ENCODE measurements around the gene KCNH1.

The KCNH1 gene

GRCh38 chr1:210700083-210700482 lies 433.9 kb downstream of the KCNH1 start:
- no peaks in the 10 kb centered on the region for H3K9me3 ChIP-seq (ENCODE audit: control insufficient read depth in 2 of 2, low read length in 2 of 2)
- no peak overlapping the region for H3K9ac ChIP-seq (ENCODE audit: low read depth in 1 of 2, low read length in 2 of 2)
- H3K4me1 ChIP-seq (ENCODE audit: control insufficient read depth in 2 of 2, insufficient read depth in 2 of 2, low read length in 2 of 2) = peaks cover 0 to 3% of the 10 kb centered on the region in 2 donors
- no peak overlapping the region for H3K27ac ChIP-seq (ENCODE audit: low read depth in 2 of 2, low read length in 2 of 2)
- H3K36me3 ChIP-seq (ENCODE audit: control insufficient read depth in 2 of 2, insufficient read depth in 2 of 2, low read length in 2 of 2) = no peaks in the 10 kb centered on the region
- H3K4me3 ChIP-seq (ENCODE audit: low read length in 2 of 2) = no peak overlapping the region
- no peaks in the 10 kb centered on the region for H3K27me3 ChIP-seq (ENCODE audit: control insufficient read depth in 2 of 2, insufficient read depth in 2 of 2, low read length in 2 of 2)

GRCh38 chr1:210698661-210699060 lies 435.3 kb downstream of the KCNH1 start:
- Histone ChIP-seq H3K9ac (ENCODE audit: low read depth in 1 of 2, low read length in 2 of 2) (no peak overlapping the region), H3K4me1 (ENCODE audit: control insufficient read depth in 2 of 2, insufficient read depth in 2 of 2, low read length in 2 of 2) (peaks cover 0 to 3% of the 10 kb centered on the region in 2 donors), H3K27ac (ENCODE audit: low read depth in 2 of 2, low read length in 2 of 2) (no peak overlapping the region), H3K27me3 (ENCODE audit: control insufficient read depth in 2 of 2, insufficient read depth in 2 of 2, low read length in 2 of 2) (no peaks in the 10 kb centered on the region), H3K4me3 (ENCODE audit: low read length in 2 of 2) (no peak overlapping the region), H3K36me3 (ENCODE audit: control insufficient read depth in 2 of 2, insufficient read depth in 2 of 2, low read length in 2 of 2) (no peaks in the 10 kb centered on the region), H3K9me3 (ENCODE audit: control insufficient read depth in 2 of 2, low read length in 2 of 2) (no peaks in the 10 kb centered on the region)

DNA sequence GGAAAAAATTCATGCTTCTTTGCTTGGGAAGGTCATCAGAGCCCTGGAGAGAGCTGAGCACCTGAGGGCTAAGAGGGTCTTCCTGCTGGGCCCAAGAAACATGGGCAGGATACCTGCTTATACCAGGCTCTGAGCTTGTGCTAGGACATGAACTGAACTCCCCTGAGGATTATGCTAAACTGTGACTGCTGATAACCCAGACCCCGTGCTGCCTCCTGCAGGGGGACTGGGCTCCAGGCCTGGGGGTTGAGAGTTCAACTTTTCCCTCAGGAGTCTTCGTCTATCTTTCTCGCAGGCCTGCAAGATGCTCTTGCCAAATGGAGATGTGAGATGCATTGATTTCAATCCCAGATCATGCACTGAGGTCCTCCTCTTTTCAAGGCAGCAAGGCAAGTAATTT lies 436.8 kb downstream of the KCNH1 start:
- no peak overlapping the region for H3K9ac ChIP-seq (ENCODE audit: low read depth in 1 of 2, low read length in 2 of 2)
- no peak overlapping the region for H3K4me3 ChIP-seq (ENCODE audit: low read length in 2 of 2)
- peaks cover 0 to 3% of the 10 kb centered on the region in 2 donors for H3K4me1 ChIP-seq (ENCODE audit: control insufficient read depth in 2 of 2, insufficient read depth in 2 of 2, low read length in 2 of 2)
- H3K27me3 ChIP-seq (ENCODE audit: control insufficient read depth in 2 of 2, insufficient read depth in 2 of 2, low read length in 2 of 2) = no peaks in the 10 kb centered on the region
- no peak overlapping the region for H3K27ac ChIP-seq (ENCODE audit: low read depth in 2 of 2, low read length in 2 of 2)
- no peaks in the 10 kb centered on the region for H3K36me3 ChIP-seq (ENCODE audit: control insufficient read depth in 2 of 2, insufficient read depth in 2 of 2, low read length in 2 of 2)
- no peaks in the 10 kb centered on the region for H3K9me3 ChIP-seq (ENCODE audit: control insufficient read depth in 2 of 2, low read length in 2 of 2)

GRCh38 chr1:210696709-210697108 lies 437.2 kb downstream of the KCNH1 start:
- Histone ChIP-seq H3K36me3 (ENCODE audit: control insufficient read depth in 2 of 2, insufficient read depth in 2 of 2, low read length in 2 of 2) (no peaks in the 10 kb centered on the region), H3K4me3 (ENCODE audit: low read length in 2 of 2) (no peak overlapping the region)

GRCh38 chr1:210695026-210695425 lies 438.9 kb downstream of the KCNH1 start:
- H3K4me3 ChIP-seq (ENCODE audit: low read length in 2 of 2) = no peak overlapping the region
- H3K9me3 ChIP-seq (ENCODE audit: control insufficient read depth in 2 of 2, low read length in 2 of 2) = no peaks in the 10 kb centered on the region
- H3K27me3 ChIP-seq (ENCODE audit: control insufficient read depth in 2 of 2, insufficient read depth in 2 of 2, low read length in 2 of 2) = no peaks in the 10 kb centered on the region
- H3K9ac ChIP-seq (ENCODE audit: low read depth in 1 of 2, low read length in 2 of 2) = no peak overlapping the region
- H3K36me3 ChIP-seq (ENCODE audit: control insufficient read depth in 2 of 2, insufficient read depth in 2 of 2, low read length in 2 of 2) = no peaks in the 10 kb centered on the region
- H3K27ac ChIP-seq (ENCODE audit: low read depth in 2 of 2, low read length in 2 of 2) = no peak overlapping the region
- peaks cover 0 to 3% of the 10 kb centered on the region in 2 donors for H3K4me1 ChIP-seq (ENCODE audit: control insufficient read depth in 2 of 2, insufficient read depth in 2 of 2, low read length in 2 of 2)

More at GRCh38 chr1:210696709-210697108, 437.2 kb downstream of the KCNH1 start:
- no peak overlapping the region for H3K27ac ChIP-seq (ENCODE audit: low read depth in 2 of 2, low read length in 2 of 2)
- H3K9me3 ChIP-seq (ENCODE audit: control insufficient read depth in 2 of 2, low read length in 2 of 2) = no peaks in the 10 kb centered on the region
- H3K9ac ChIP-seq (ENCODE audit: low read depth in 1 of 2, low read length in 2 of 2) = no peak overlapping the region
- peaks cover 0 to 3% of the 10 kb centered on the region in 2 donors for H3K4me1 ChIP-seq (ENCODE audit: control insufficient read depth in 2 of 2, insufficient read depth in 2 of 2, low read length in 2 of 2)
- no peaks in the 10 kb centered on the region for H3K27me3 ChIP-seq (ENCODE audit: control insufficient read depth in 2 of 2, insufficient read depth in 2 of 2, low read length in 2 of 2)

GRCh38 chr1:210692796-210693195 lies 441.2 kb downstream of the KCNH1 start:
- H3K36me3 ChIP-seq (ENCODE audit: control insufficient read depth in 2 of 2, insufficient read depth in 2 of 2, low read length in 2 of 2) = no peaks in the 10 kb centered on the region
- no peak overlapping the region for H3K4me3 ChIP-seq (ENCODE audit: low read length in 2 of 2)
- no peaks in the 10 kb centered on the region for H3K9me3 ChIP-seq (ENCODE audit: control insufficient read depth in 2 of 2, low read length in 2 of 2)
- no peak overlapping the region for H3K9ac ChIP-seq (ENCODE audit: low read depth in 1 of 2, low read length in 2 of 2)
- no peak overlapping the region for H3K27ac ChIP-seq (ENCODE audit: low read depth in 2 of 2, low read length in 2 of 2)
- no peaks in the 10 kb centered on the region for H3K27me3 ChIP-seq (ENCODE audit: control insufficient read depth in 2 of 2, insufficient read depth in 2 of 2, low read length in 2 of 2)
- H3K4me1 ChIP-seq (ENCODE audit: control insufficient read depth in 2 of 2, insufficient read depth in 2 of 2, low read length in 2 of 2) = peaks cover 0 to 3% of the 10 kb centered on the region in 2 donors

- Histone ChIP-seq H3K36me3 (ENCODE audit: control insufficient read depth in 2 of 2, insufficient read depth in 2 of 2, low read length in 2 of 2) (no peaks in the 10 kb centered on the region), H3K4me1 (ENCODE audit: control insufficient read depth in 2 of 2, insufficient read depth in 2 of 2, low read length in 2 of 2) (no peaks in the 10 kb centered on the region), H3K4me3 (ENCODE audit: low read length in 2 of 2) (no peak overlapping the region), H3K27ac (ENCODE audit: low read depth in 2 of 2, low read length in 2 of 2) (no peak overlapping the region), H3K9me3 (ENCODE audit: control insufficient read depth in 2 of 2, low read length in 2 of 2) (no peaks in the 10 kb centered on the region), H3K9ac (ENCODE audit: low read depth in 1 of 2, low read length in 2 of 2) (no peak overlapping the region), H3K27me3 (ENCODE audit: control insufficient read depth in 2 of 2, insufficient read depth in 2 of 2, low read length in 2 of 2) (no peaks in the 10 kb centered on the region)
Observed at GRCh38 chr1:210691039-210691610, 442.8 kb downstream of the KCNH1 start.

DNA sequence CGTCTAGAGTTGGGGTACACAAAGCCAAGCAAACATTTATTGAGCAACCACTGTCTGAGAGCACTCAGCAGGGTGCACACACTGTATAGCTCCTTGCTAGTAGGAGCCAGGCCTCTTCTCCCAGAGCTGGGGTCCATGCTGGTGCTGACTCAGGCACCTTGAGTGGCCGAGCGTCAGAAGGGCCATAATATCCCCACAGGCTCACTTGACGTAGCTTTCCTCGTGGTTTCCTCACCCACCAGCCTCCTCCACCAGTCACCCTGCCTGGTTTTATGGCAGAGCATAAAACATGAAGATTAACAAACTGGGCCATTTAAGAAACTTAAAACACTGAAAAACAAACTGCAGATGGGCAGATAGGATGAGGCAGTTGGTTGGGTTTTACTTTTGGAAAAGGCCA lies 443.7 kb downstream of the KCNH1 start:
- no peak overlapping the region for H3K27ac ChIP-seq (ENCODE audit: low read depth in 2 of 2, low read length in 2 of 2)
- H3K4me1 ChIP-seq (ENCODE audit: control insufficient read depth in 2 of 2, insufficient read depth in 2 of 2, low read length in 2 of 2) = no peaks in the 10 kb centered on the region
- H3K9ac ChIP-seq (ENCODE audit: low read depth in 1 of 2, low read length in 2 of 2) = no peak overlapping the region
- no peaks in the 10 kb centered on the region for H3K36me3 ChIP-seq (ENCODE audit: control insufficient read depth in 2 of 2, insufficient read depth in 2 of 2, low read length in 2 of 2)
- H3K9me3 ChIP-seq (ENCODE audit: control insufficient read depth in 2 of 2, low read length in 2 of 2) = no peaks in the 10 kb centered on the region
- no peak overlapping the region for H3K4me3 ChIP-seq (ENCODE audit: low read length in 2 of 2)
- H3K27me3 ChIP-seq (ENCODE audit: control insufficient read depth in 2 of 2, insufficient read depth in 2 of 2, low read length in 2 of 2) = no peaks in the 10 kb centered on the region

DNA sequence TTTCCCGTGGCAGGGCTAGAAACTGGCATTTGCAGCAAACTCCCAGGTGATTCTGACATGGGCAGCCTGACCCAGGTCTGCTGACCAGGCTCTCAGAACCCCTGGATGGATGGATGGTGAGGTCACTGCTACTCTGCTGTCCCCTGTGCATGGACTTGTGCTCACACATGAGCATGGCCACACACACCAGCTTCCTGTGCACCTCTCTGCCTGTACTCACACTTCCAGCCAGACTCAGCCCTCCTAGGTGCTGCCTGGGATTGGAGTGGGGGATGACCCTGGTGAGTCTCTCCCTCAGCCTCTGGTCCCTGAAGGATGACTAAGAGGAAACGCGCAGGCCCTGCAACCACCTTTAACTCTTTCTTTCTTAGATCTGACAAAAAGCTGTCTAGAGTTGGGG lies 444.1 kb downstream of the KCNH1 start:
- Histone ChIP-seq H3K4me1 (ENCODE audit: control insufficient read depth in 2 of 2, insufficient read depth in 2 of 2, low read length in 2 of 2) (no peaks in the 10 kb centered on the region), H3K27me3 (ENCODE audit: control insufficient read depth in 2 of 2, insufficient read depth in 2 of 2, low read length in 2 of 2) (no peaks in the 10 kb centered on the region), H3K36me3 (ENCODE audit: control insufficient read depth in 2 of 2, insufficient read depth in 2 of 2, low read length in 2 of 2) (no peaks in the 10 kb centered on the region), H3K4me3 (ENCODE audit: low read length in 2 of 2) (no peak overlapping the region), H3K27ac (ENCODE audit: low read depth in 2 of 2, low read length in 2 of 2) (no peak overlapping the region), H3K9me3 (ENCODE audit: control insufficient read depth in 2 of 2, low read length in 2 of 2) (no peaks in the 10 kb centered on the region), H3K9ac (ENCODE audit: low read depth in 1 of 2, low read length in 2 of 2) (no peak overlapping the region)

DNA sequence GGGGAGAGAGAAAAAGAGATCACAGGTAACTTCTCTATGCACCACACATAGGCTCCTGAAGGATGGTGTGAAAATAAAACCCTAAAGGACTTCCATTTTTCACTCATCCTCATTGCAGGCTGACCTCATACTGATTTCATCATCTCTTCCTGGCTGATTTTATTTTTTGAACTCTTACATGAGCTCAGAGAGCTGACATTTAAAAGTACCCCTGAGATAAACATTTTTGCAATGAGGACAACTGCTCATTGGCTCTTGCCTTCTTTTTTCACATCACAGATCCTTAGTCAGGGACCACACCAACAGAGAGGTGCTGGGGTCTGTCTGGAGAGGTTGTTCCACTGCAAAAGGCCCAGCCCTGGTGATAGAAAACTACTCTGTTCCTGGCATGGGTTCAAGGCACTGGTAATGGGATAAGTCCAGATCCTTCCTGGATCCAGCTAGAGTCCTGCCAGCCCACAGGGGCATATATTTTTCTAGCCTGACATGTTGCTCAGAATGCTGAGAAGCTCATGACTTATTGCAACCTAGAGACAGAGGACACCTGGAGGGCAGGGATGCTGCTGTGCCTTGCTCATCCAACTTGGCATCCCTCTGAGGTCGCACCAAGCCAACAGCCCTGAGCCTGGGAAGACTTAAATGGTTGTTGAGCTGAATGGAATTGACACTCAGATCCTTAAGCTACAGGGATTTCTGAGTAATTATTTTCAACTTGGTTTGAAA lies 445.3 kb downstream of the KCNH1 start:
- Histone ChIP-seq H3K4me1 (ENCODE audit: control insufficient read depth in 2 of 2, insufficient read depth in 2 of 2, low read length in 2 of 2) (no peaks in the 10 kb centered on the region), H3K27me3 (ENCODE audit: control insufficient read depth in 2 of 2, insufficient read depth in 2 of 2, low read length in 2 of 2) (no peaks in the 10 kb centered on the region), H3K27ac (ENCODE audit: low read depth in 2 of 2, low read length in 2 of 2) (no peak overlapping the region), H3K36me3 (ENCODE audit: control insufficient read depth in 2 of 2, insufficient read depth in 2 of 2, low read length in 2 of 2) (no peaks in the 10 kb centered on the region), H3K4me3 (ENCODE audit: low read length in 2 of 2) (no peak overlapping the region), H3K9me3 (ENCODE audit: control insufficient read depth in 2 of 2, low read length in 2 of 2) (no peaks in the 10 kb centered on the region), H3K9ac (ENCODE audit: low read depth in 1 of 2, low read length in 2 of 2) (no peak overlapping the region)

All from mucosa of rectum (tissue), 2 donors.